ENCODE data around the gene SEZ6L2. TPM values are rescaled to one million over a fixed set of nuclear protein-coding genes. Genes with fewer than 3 reads are reported as not detected.

The SEZ6L2 gene
- total and polyA plus RNA-seq, 4 experiments from 2014 or later = 0.70 TPM; not detected in 3

DNA sequence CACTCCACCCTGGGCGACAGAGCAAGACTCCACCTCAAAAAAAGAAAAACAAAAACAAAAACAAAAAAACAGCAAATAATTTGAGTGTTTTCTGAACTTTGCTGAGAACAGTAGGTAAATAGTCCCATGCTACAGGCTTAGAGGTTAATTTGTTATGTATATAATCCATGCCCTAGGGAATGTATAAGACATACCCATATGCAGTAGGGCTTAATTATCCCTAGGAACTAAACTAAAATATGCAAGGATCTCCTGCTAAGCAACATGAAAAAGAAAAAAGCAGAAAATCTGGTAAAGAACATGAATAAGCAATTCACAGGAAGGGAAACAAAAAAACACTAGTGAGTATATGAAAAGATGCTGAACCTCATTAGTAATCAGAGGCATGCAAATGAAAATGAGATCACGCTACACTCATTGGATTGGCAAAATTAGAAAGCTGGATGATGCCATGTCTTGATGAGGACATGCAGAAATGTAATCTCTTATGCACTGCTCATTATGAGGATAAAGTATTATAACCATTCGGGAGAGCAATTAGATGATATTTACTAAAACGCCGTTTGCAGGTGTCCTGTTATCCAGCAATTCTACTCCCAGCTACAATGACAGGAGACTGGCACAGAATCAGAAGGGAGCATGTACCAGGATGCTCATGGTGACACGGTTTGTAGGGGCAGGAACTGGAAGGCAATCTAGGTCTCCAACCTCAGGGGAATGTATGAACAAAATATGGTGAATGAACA is 21.1 kb upstream of the SEZ6L2 start:
- peaks cover 39% of the 10 kb centered on the region for H3K36me3 ChIP-seq (ENCODE audit: insufficient read depth, low read length)
- no peak overlapping the region for H3K4me3 Mint-ChIP-seq
- H3K27ac ChIP-seq (ENCODE audit: low read depth, low read length) = no peak overlapping the region
- no peaks in the 10 kb centered on the region for H3K9me3 Mint-ChIP-seq
- intact Hi-C loops (cut with micrococcal nuclease) = no loop called here
- H3K4me3 ChIP-seq (ENCODE audit: low read length in 2 of 2) = no peak overlapping the region
- H3K27me3 ChIP-seq (ENCODE audit: insufficient read depth, low read length) = no peaks in the 10 kb centered on the region
- peaks cover 16 to 37% (median 26%) of the 10 kb centered on the region in 4 donors for H3K4me1 Mint-ChIP-seq
- H3K4me1 ChIP-seq (ENCODE audit: insufficient read depth, low read length) = peaks cover 21% of the 10 kb centered on the region
- ChIA-PET POLR2A (ENCODE audit: partially characterized antibody) (interaction anchor here (0.6 to 1.2 kb wide), 4 partner anchors 53 to 257 kb away, joined by 3 to 4 read pairs (median 3); partner anchors contain the start of genes CDIPT, INO80E, SPN and TAOK2), CTCF (ENCODE audit: partially characterized antibody) (no interaction called here)
- H3K27ac Mint-ChIP-seq = no peak overlapping the region
- peaks cover 22 to 56% of the 10 kb centered on the region in 2 donors for H3K36me3 Mint-ChIP-seq
- DNase-seq = no peak
- no peaks in the 10 kb centered on the region for H3K27me3 Mint-ChIP-seq
- no peaks in the 10 kb centered on the region for H3K9me3 ChIP-seq (ENCODE audit: control insufficient read depth in 1 of 2, low read length in 2 of 2)

DNA sequence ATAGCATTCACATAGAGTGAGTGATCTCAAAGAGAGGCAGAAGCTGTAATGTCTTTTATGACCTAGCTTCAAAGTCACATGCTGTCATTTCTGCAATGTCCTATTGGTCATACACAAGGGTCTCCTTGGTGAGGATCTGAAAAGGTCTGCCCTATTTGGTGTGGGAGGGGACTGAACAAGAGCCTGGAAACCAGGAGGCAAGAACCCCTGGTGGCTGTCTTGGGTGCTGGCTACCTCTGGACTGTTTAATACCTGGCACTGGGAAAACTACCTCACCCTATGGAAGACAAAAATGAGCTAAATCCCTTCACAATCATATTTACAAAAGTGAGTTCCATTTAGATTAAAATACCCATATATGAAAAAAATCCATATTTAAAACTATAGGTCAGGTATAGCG is 17.6 kb upstream of the SEZ6L2 start:
- H3K9me3 ChIP-seq (ENCODE audit: control insufficient read depth in 1 of 2, low read length in 2 of 2) = no peaks in the 10 kb centered on the region
- no peaks in the 10 kb centered on the region for H3K4me1 ChIP-seq (ENCODE audit: insufficient read depth, low read length)
- H3K4me3 Mint-ChIP-seq = no peak overlapping the region
- H3K36me3 ChIP-seq (ENCODE audit: insufficient read depth, low read length) = peaks cover 28% of the 10 kb centered on the region
- DNase-seq = no peak
- peak overlapping the region in 2 of 7 donors; percentile 36 to 51 for H3K27ac Mint-ChIP-seq
- H3K27me3 Mint-ChIP-seq = no peaks in the 10 kb centered on the region
- intact Hi-C loops (cut with micrococcal nuclease) = no loop called here
- H3K27ac ChIP-seq (ENCODE audit: low read depth, low read length) = no peak overlapping the region
- CTCF ChIA-PET (ENCODE audit: partially characterized antibody) = no interaction called here
- H3K36me3 Mint-ChIP-seq = peaks cover 28 to 58% of the 10 kb centered on the region in 2 donors
- no peak overlapping the region for H3K4me3 ChIP-seq (ENCODE audit: low read length in 2 of 2)
- POLR2A ChIA-PET (ENCODE audit: partially characterized antibody) = interaction anchor here (1.0 to 2.7 kb wide), 3 partner anchors 9 to 44 kb away, joined by 4 to 8 read pairs (median 7); partner anchors contain the start of genes ASPHD1 and KCTD13
- no peaks in the 10 kb centered on the region for H3K9me3 Mint-ChIP-seq
- H3K4me1 Mint-ChIP-seq = peaks cover 5 to 14% (median 7%) of the 10 kb centered on the region in 4 donors
- no peaks in the 10 kb centered on the region for H3K27me3 ChIP-seq (ENCODE audit: insufficient read depth, low read length)

GRCh38 chr16:29915590-29916247 is 16.4 kb upstream of the SEZ6L2 start:
- H3K27ac Mint-ChIP-seq = peak overlapping the region in 3 of 7 donors; percentile 11 to 64 (median 16)
- H3K4me3 Mint-ChIP-seq = no peak overlapping the region
- peaks cover 21 to 50% of the 10 kb centered on the region in 2 donors for H3K36me3 Mint-ChIP-seq
- intact Hi-C loops (cut with micrococcal nuclease) = no loop called here
- Histone ChIP-seq H3K27me3 (ENCODE audit: insufficient read depth, low read length) (no peaks in the 10 kb centered on the region), H3K4me1 (ENCODE audit: insufficient read depth, low read length) (no peaks in the 10 kb centered on the region), H3K9me3 (ENCODE audit: control insufficient read depth in 1 of 2, low read length in 2 of 2) (no peaks in the 10 kb centered on the region), H3K27ac (ENCODE audit: low read depth, low read length) (no peak overlapping the region), H3K36me3 (ENCODE audit: insufficient read depth, low read length) (peaks cover 16% of the 10 kb centered on the region), H3K4me3 (ENCODE audit: low read length in 2 of 2) (no peak overlapping the region)
- ChIA-PET POLR2A (ENCODE audit: partially characterized antibody) (interaction anchor here (1.2 to 2.7 kb wide), 3 partner anchors 10 to 46 kb away, joined by 3 to 8 read pairs (median 7); partner anchors contain the start of genes ASPHD1, KCTD13 and TMEM219), CTCF (ENCODE audit: partially characterized antibody) (interaction anchor here (0.8 kb wide), 1 partner anchor 140 kb away, joined by 3 read pairs; no protein-coding TSS in a partner anchor)
- H3K9me3 Mint-ChIP-seq = no peaks in the 10 kb centered on the region
- peaks cover 0 to 6% (median 3%) of the 10 kb centered on the region in 4 donors for H3K4me1 Mint-ChIP-seq
- H3K27me3 Mint-ChIP-seq = no peaks in the 10 kb centered on the region
- DNase-seq = no peak

GRCh38 chr16:29913514-29913913 is 14.2 kb upstream of the SEZ6L2 start:
- Histone ChIP-seq H3K4me3 (ENCODE audit: low read length in 2 of 2) (no peak overlapping the region), H3K4me1 (ENCODE audit: insufficient read depth, low read length) (no peaks in the 10 kb centered on the region), H3K27ac (ENCODE audit: low read depth, low read length) (no peak overlapping the region), H3K9me3 (ENCODE audit: control insufficient read depth in 1 of 2, low read length in 2 of 2) (no peaks in the 10 kb centered on the region), H3K27me3 (ENCODE audit: insufficient read depth, low read length) (no peaks in the 10 kb centered on the region), H3K36me3 (ENCODE audit: insufficient read depth, low read length) (peaks cover 4% of the 10 kb centered on the region)
- H3K27ac Mint-ChIP-seq = peak overlapping the region in 1 of 7 donors; percentile 30
- no peaks in the 10 kb centered on the region for H3K9me3 Mint-ChIP-seq
- peaks cover 16 to 44% of the 10 kb centered on the region in 2 donors for H3K36me3 Mint-ChIP-seq
- no peak overlapping the region for H3K4me3 Mint-ChIP-seq
- DNase-seq = no peak
- intact Hi-C loops (cut with micrococcal nuclease) = no loop called here
- POLR2A ChIA-PET (ENCODE audit: partially characterized antibody) = interaction anchor here (1.2 kb wide), 1 partner anchor 12 kb away, joined by 7 read pairs; the partner anchor contains the start of gene KCTD13
- CTCF ChIA-PET (ENCODE audit: partially characterized antibody) = interaction anchor here (1.0 kb wide), 1 partner anchor 11 kb away, joined by 3 read pairs; no protein-coding TSS in a partner anchor
- no peaks in the 10 kb centered on the region for H3K27me3 Mint-ChIP-seq
- peaks cover 0 to 2% (median 0%) of the 10 kb centered on the region in 4 donors for H3K4me1 Mint-ChIP-seq

DNA sequence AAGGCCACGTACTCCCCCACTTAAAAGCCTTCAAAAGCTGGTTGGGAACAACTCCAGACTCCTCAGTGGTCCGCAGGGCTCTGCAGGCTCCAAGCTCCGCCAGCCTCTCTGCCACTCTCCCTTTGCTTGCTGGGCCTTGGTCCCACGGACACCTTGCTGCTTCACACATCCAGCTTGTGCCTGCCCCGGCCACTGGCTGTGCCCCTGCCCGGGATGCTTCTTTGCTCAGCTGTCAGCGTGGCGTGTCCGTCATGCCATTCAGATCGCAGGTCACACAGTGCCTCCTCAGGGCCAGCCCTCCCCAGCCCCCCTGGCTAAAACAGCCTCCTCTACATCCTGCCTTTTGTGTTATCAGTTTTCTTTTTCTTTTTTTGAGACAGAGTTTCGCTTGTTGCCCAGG is 12.7 kb upstream of the SEZ6L2 start:
- H3K9me3 Mint-ChIP-seq = no peaks in the 10 kb centered on the region
- H3K27ac Mint-ChIP-seq = peak overlapping the region in 1 of 7 donors; percentile 68
- no peaks in the 10 kb centered on the region for H3K27me3 Mint-ChIP-seq
- Histone ChIP-seq H3K4me3 (ENCODE audit: low read length in 2 of 2) (no peak overlapping the region), H3K9me3 (ENCODE audit: control insufficient read depth in 1 of 2, low read length in 2 of 2) (no peaks in the 10 kb centered on the region), H3K27ac (ENCODE audit: low read depth, low read length) (no peak overlapping the region), H3K36me3 (ENCODE audit: insufficient read depth, low read length) (no peaks in the 10 kb centered on the region), H3K4me1 (ENCODE audit: insufficient read depth, low read length) (no peaks in the 10 kb centered on the region), H3K27me3 (ENCODE audit: insufficient read depth, low read length) (no peaks in the 10 kb centered on the region)
- no peak for DNase-seq
- no peak overlapping the region for H3K4me3 Mint-ChIP-seq
- ChIA-PET POLR2A (ENCODE audit: partially characterized antibody) (no interaction called here), CTCF (ENCODE audit: partially characterized antibody) (interaction anchor here (0.6 kb wide), 1 partner anchor 602 kb away, joined by 3 read pairs; no protein-coding TSS in a partner anchor)
- H3K36me3 Mint-ChIP-seq = peaks cover 19 to 40% of the 10 kb centered on the region in 2 donors
- intact Hi-C loops (cut with micrococcal nuclease) = no loop called here
- H3K4me1 Mint-ChIP-seq = peaks cover 0 to 5% (median 1%) of the 10 kb centered on the region in 4 donors

DNA sequence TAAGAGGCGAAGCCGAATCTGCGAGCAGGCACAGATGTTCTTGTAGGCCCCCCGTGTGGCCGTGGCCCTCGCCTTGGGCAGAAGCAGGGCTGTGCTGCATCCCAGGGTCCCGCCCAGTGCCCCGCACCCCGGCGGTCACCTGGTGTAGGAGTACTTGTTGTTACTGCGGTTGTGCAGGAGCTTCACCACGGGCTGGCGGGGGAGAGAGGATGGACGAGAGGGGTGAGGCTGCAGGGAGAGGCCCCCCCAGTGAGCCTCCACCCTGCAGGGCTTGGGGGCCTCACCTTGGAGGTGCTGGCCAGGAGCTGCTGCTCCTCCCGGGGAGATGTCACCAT is 12.3 kb upstream of the SEZ6L2 start:
- Mint-ChIP-seq H3K4me1 (peaks cover 0 to 5% (median 1%) of the 10 kb centered on the region in 4 donors), H3K27me3 (no peaks in the 10 kb centered on the region), H3K27ac (no peak overlapping the region), H3K36me3 (peaks cover 19 to 36% of the 10 kb centered on the region in 2 donors), H3K9me3 (no peaks in the 10 kb centered on the region), H3K4me3 (no peak overlapping the region)
- H3K4me3 ChIP-seq (ENCODE audit: low read length in 2 of 2) = no peak overlapping the region
- no peak overlapping the region for H3K27ac ChIP-seq (ENCODE audit: low read depth, low read length)
- no peaks in the 10 kb centered on the region for H3K27me3 ChIP-seq (ENCODE audit: insufficient read depth, low read length)
- intact Hi-C loops (cut with micrococcal nuclease) = no loop called here
- H3K36me3 ChIP-seq (ENCODE audit: insufficient read depth, low read length) = no peaks in the 10 kb centered on the region
- H3K9me3 ChIP-seq (ENCODE audit: control insufficient read depth in 1 of 2, low read length in 2 of 2) = no peaks in the 10 kb centered on the region
- ChIA-PET POLR2A (ENCODE audit: partially characterized antibody) (interaction anchor here (1.2 kb wide), 1 partner anchor 12 kb away, joined by 4 read pairs; the partner anchor contains the start of gene SEZ6L2), CTCF (ENCODE audit: partially characterized antibody) (interaction anchor here (0.6 kb wide), 1 partner anchor 603 kb away, joined by 3 read pairs; no protein-coding TSS in a partner anchor)
- H3K4me1 ChIP-seq (ENCODE audit: insufficient read depth, low read length) = no peaks in the 10 kb centered on the region
- DNase-seq = no peak
